NCI-H1105 (cell line): ENCODE measurements around the gene BEX5.
"Not testable (repeated sequence)": the region's sequence is repeated elsewhere in the genome, so short reads cannot be mapped to it uniquely, and the experiment has no call there.

Experiments used
- DNase-seq: peaks from one replicate; lab custom pipeline; 2025; lab: John Stamatoyannopoulos, UW

The BEX5 gene

DNA sequence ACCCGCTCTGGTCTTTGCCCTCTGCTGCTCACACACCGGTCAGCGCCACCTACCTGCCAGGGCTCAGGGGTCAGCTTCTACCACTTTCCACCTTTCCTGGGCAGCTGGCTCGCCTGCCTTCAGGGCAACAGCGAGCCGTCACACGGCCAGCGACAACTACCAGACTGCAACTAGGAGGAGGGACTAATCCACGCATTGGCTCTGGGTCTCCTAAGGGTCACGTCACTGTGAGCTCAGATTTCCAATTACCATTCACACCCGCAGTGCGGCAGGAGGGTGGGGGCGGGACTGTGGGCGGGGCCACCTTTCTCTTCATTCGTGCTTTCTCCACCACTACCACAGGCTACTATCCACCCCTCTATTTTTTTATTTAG, at the start of gene BEX5:
Gene BEX5, minus strand, starts transcription at position 172 of the 374 bp plus-strand sequence. CDS start 1,712 bp downstream, outside the sequence.
- peak; percentile 77 for DNase-seq

DNA sequence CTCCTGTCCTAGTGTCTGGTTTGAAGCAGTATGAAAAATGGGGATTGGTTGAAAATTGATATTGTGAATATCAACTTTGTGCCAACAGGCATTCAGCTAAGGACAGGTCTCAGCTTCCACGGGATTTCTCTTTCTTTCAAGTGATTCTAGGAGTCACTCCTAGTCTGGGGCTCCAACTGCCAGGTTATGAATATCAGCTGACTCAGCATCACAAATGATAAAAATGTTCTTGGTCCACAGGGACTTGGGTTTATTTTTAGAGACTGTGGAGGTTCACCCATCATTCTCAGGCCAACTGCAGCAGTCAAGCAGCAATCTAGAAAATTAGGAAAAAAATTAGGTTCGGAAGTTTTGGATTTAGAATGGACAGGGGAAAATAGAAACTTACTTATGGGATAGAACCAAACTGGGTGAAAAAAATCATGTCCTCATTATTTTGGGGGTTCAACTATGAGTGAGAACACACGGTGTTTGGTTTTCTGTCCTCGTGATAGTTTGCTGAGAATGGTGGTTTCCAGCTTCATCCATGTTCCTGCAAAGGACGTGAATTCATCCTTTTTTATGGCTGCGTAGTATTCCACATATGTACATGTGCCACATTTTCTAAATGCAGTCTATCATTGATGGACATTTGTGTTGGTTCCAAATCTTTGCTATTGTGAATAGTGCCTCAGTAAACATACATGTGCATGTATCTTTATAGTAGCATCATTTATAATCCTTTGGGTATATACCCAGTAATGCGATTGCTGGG, 30.4 kb upstream of the BEX5 start:
- DNase-seq = no peak

- peak; percentile 11 for DNase-seq
Observed at GRCh38 chrX:102154900-102155805, 624 bp downstream of the BEX5 start.

DNA sequence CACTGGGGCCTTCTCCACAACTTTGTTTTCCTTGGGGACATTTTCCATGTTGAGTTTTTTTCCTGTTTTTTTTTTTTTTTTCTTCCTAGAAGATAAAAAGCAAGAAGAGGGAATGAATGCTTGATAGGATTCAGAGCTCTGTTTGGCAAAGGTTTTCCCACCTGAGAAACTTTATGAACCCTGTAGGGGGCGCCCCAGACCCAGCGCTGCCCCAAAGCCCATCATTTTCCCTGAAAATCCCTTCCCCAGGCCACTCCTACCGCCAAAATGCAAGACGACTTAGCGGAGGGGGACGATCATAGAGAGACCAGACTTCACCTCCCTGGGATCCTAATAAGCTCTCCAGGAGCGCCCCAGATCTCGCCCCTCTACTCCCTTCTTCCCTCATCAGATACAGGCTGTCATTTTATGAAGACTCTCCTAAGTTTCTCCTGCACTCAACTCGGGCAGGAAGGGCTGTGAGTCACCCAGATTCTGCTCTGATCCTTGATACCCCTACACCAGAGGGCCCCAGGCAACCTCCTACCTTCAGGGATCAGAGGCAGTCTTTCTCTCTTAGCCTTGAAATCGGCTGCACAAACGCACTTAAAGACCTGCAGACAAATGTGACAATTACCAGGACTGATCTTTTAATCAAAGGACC, 1.4 kb downstream of the BEX5 start:
- DNase-seq = peak; percentile 24

- DNase-seq = not testable (repeated sequence)
Observed at GRCh38 chrX:102142274-102142673, 13.5 kb downstream of the BEX5 start, which contains the start of gene TCEAL6. TSS of gene TCEAL6 (minus strand) at chrX:102142481.

GRCh38 chrX:102141631-102142030, 14.1 kb downstream of the BEX5 start:
- not testable (repeated sequence) for DNase-seq

DNA sequence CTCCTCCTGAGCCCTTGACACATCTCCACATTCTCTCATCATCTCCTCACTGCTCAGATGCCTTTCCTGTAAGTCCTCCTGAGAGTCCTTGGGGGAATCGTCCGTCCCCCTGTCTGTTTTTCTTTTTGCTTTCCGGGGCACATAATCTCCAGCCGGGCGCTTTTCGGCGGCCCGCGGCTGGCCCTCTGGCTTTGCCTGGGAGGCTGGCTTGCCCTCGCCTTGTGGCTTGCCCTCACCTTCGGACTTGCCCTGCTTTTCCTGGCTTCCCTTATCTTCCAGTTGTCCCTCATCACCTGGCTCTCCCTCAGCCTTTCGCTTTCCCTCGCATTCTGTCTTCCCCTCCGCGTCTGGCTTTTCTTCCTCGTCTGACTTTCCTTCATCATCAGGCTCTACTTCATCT, 14.9 kb downstream of the BEX5 start:
- not testable (repeated sequence) for DNase-seq

GRCh38 chrX:102138064-102138463, 17.7 kb downstream of the BEX5 start:
- no peak for DNase-seq

- no peak for DNase-seq
Observed at GRCh38 chrX:102129473-102129872, 26.3 kb downstream of the BEX5 start.

DNA sequence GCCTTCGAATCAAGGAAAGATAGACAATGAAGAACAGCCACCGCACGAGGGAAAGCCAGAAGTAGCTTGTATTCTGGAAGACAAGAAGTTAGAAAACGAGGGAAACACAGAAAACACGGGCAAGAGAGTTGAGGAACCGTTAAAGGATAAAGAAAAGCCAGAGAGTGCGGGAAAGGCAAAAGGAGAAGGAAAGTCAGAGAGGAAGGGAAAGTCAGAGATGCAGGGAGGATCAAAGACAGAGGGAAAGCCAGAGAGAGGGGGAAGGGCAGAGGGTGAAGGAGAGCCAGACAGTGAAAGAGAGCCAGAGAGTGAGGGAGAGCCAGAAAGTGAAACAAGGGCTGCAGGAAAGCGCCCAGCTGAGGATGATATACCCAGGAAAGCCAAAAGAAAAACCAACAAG, 28.9 kb downstream of the BEX5 start:
- no peak for DNase-seq

GRCh38 chrX:102126080-102126818, 29.5 kb downstream of the BEX5 start:
- DNase-seq = not testable (repeated sequence)

GRCh38 chrX:102125436-102125835, 30.3 kb downstream of the BEX5 start, which contains the start of gene TCEAL2:
TSS of gene TCEAL2 (plus strand) at chrX:102125679. CDS start at chrX:102126831, 1,152 bp downstream.
- DNase-seq = peak; percentile 56

GRCh38 chrX:102125014-102125413, 30.8 kb downstream of the BEX5 start:
- not testable (repeated sequence) for DNase-seq

GRCh38 chrX:102115748-102116147, 40.0 kb downstream of the BEX5 start:
- DNase-seq = no peak

DNA sequence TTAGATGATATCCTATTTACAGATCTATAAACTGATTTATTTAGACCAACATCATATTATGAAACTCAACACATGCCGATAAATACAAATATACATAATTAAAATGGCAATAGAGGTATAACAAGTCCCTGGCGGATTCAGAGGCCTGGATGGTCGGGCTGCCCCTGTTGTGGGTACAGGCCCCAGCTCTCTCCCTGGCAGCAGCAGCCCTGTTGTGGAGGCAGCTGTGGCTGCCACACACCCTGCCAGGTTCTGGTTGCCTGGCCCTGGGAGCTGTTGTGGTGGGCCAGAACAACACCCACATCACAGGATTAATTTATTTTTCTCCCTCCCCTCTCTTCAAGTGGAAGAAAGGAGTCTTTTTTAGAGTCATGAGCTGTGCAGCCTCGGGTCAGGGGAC, 42.4 kb downstream of the BEX5 start:
- no peak for DNase-seq
